ENCODE data around the gene FHOD1.

- no peak for TF ChIP-seq POLR2A (IDR thresholded peaks at IDR 0.05)
- TF ChIP-seq POLR2AphosphoS5 (IDR thresholded peaks at IDR 0.05), result no peak
- no peak for TF ChIP-seq CTCF (IDR thresholded peaks at IDR 0.05 in 8 of 11, conservative IDR thresholded peaks at IDR 0.05 in 3 of 11)
Observed at GRCh38 chr16:67271446-67271845, 24.2 kb upstream of the FHOD1 start.

Measured in spleen (tissue), 7 donors.